ENCODE results near the gene PLCB2.

PLCB2 gene

GRCh38 chr15:40280260-40281056 lies 27.3 kb downstream of the PLCB2 start:
- no peak for DNase-seq (ENCODE audit: extremely low read depth, low read depth)
- no peak for TF ChIP-seq CTCF (IDR thresholded peaks at IDR 0.05; ENCODE audit: low read depth, low read length, missing control alignments)
- no peak overlapping the region for H3K4me3 ChIP-seq (replicated peaks; ENCODE audit: low read depth, low read length)

GRCh38 chr15:40279437-40280141 lies 28.1 kb downstream of the PLCB2 start:
- peak; percentile 97 for TF ChIP-seq CTCF (IDR thresholded peaks at IDR 0.05; ENCODE audit: low read depth, low read length, missing control alignments)
- DNase-seq (ENCODE audit: extremely low read depth, low read depth), result no peak
- no peak overlapping the region for H3K4me3 ChIP-seq (replicated peaks; ENCODE audit: low read depth, low read length)

GRCh38 chr15:40278026-40278425 lies 29.7 kb downstream of the PLCB2 start:
- TF ChIP-seq CTCF (IDR thresholded peaks at IDR 0.05; ENCODE audit: low read depth, low read length, missing control alignments), result no peak
- no peak overlapping the region for H3K4me3 ChIP-seq (replicated peaks; ENCODE audit: low read depth, low read length)
- DNase-seq (ENCODE audit: extremely low read depth, low read depth), result no peak

- H3K4me3 ChIP-seq (replicated peaks; ENCODE audit: low read depth, low read length), result no peak overlapping the region
- TF ChIP-seq CTCF (IDR thresholded peaks at IDR 0.05; ENCODE audit: low read depth, low read length, missing control alignments), result no peak
- DNase-seq (ENCODE audit: extremely low read depth, low read depth), result no peak
Observed at GRCh38 chr15:40277471-40277870, 30.3 kb downstream of the PLCB2 start.

- no peak for TF ChIP-seq CTCF (IDR thresholded peaks at IDR 0.05; ENCODE audit: low read depth, low read length, missing control alignments)
- no peak for DNase-seq (ENCODE audit: extremely low read depth, low read depth)
- no peak overlapping the region for H3K4me3 ChIP-seq (replicated peaks; ENCODE audit: low read depth, low read length)
Observed at GRCh38 chr15:40276927-40277326, 30.8 kb downstream of the PLCB2 start.

- no peak overlapping the region for H3K4me3 ChIP-seq (replicated peaks; ENCODE audit: low read depth, low read length)
- no peak for DNase-seq (ENCODE audit: extremely low read depth, low read depth)
- no peak for TF ChIP-seq CTCF (IDR thresholded peaks at IDR 0.05; ENCODE audit: low read depth, low read length, missing control alignments)
Observed at GRCh38 chr15:40275954-40276353, 31.8 kb downstream of the PLCB2 start.

Data from HFF-Myc (cell line).